ENCODE measurements around the gene RBMS1. TPM values are rescaled to one million over a fixed set of nuclear protein-coding genes. Genes with fewer than 3 reads are reported as not detected.

RBMS1 gene
- total and polyA plus RNA-seq, 2 experiments from 2014 or later, result 55.5 to 94.8 TPM

GRCh38 chr2:160415991-160416390 is 77.6 kb downstream of the RBMS1 start:
- Histone ChIP-seq H4K20me1 (replicated peaks; ENCODE audit: insufficient read depth) (peaks cover 9% of the 10 kb centered on the region), H3K27ac (ENCODE audit: low read depth) (no peak overlapping the region), H3K79me2 (replicated peaks; ENCODE audit: insufficient read depth) (peaks cover 24% of the 10 kb centered on the region), H3K4me3 (no peak overlapping the region), H3F3A (replicated peaks; ENCODE audit: low read depth) (no peaks in the 10 kb centered on the region), H3K27me3 (ENCODE audit: insufficient read depth) (no peaks in the 10 kb centered on the region), H3K4me2 (no peak overlapping the region), H3K4me1 (ENCODE audit: insufficient read depth) (peaks cover 42% of the 10 kb centered on the region), H3K9me2 (ENCODE audit: insufficient read depth) (no peaks in the 10 kb centered on the region), H2AFZ (no peak overlapping the region), H3K36me3 (ENCODE audit: insufficient read depth) (no peaks in the 10 kb centered on the region)
- no peaks in the 10 kb centered on the region for H3K27me3 Mint-ChIP-seq (ENCODE audit: insufficient read depth, low read depth, poor library complexity)
- no peaks in the 10 kb centered on the region for H3K36me3 Mint-ChIP-seq (ENCODE audit: low read depth)
- DNase-seq (ENCODE audit: low spot score) (peak; percentile 25), ATAC-seq (no peak)
- no peak overlapping the region for H3K27ac Mint-ChIP-seq
- peaks cover 40% of the 10 kb centered on the region for H3K4me1 Mint-ChIP-seq
- TF ChIP-seq ETS1 (IDR thresholded peaks at IDR 0.05) (no peak), NANOG (IDR thresholded peaks at IDR 0.05; ENCODE audit: borderline replicate concordance) (no peak), JUNB (IDR thresholded peaks at IDR 0.05; ENCODE audit: unreplicated experiment) (no peak), POLR2AphosphoS5 (IDR thresholded peaks at IDR 0.05; ENCODE audit: low read depth) (no peak), EZH2 (IDR thresholded peaks at IDR 0.05; ENCODE audit: low read depth, unreplicated experiment) (no peak), STAT1 (IDR thresholded peaks at IDR 0.05; ENCODE audit: unreplicated experiment) (no peak), ZNF114 (CRISPR knock-in tag; IDR thresholded peaks at IDR 0.05) (no peak), REST (IDR thresholded peaks at IDR 0.05; ENCODE audit: unreplicated experiment) (no peak), EZH2phosphoT487 (IDR thresholded peaks at IDR 0.05; ENCODE audit: unreplicated experiment) (no peak), ZNF462 (CRISPR knock-in tag; IDR thresholded peaks at IDR 0.05) (no peak), CTCF (conservative IDR thresholded peaks at IDR 0.05; ENCODE audit: low read depth in 2 of 2) (no peak), ZNF331 (CRISPR knock-in tag; IDR thresholded peaks at IDR 0.05; ENCODE audit: low read depth) (no peak), CREB1 (CRISPR knock-in tag; IDR thresholded peaks at IDR 0.05; ENCODE audit: low read depth) (no peak)
- H3K4me3 Mint-ChIP-seq, result no peak overlapping the region
- H3K9me3 Mint-ChIP-seq, result no peaks in the 10 kb centered on the region

Data from GM23338 (cell line).